Chondrocyte (in vitro differentiated cells): ENCODE measurements around the gene LEFTY2. TPM values are rescaled to one million over a fixed set of nuclear protein-coding genes. Genes with fewer than 3 reads are reported as not detected.
"Not testable (repeated sequence)": the region's sequence is repeated elsewhere in the genome, so short reads cannot be mapped to it uniquely, and the experiment has no call there.

Experiments
- DNase-seq: peaks from one replicate; pipeline ENCODE4 v3.0.0; 2021; ENCODE audit warnings: mixed read lengths, low spot score
- H3K27ac Mint-ChIP-seq: one replicate; pipeline ENCODE4 v1.8.0; 2021; ENCODE audit warnings: mild to moderate bottlenecking, moderate library complexity, mixed read lengths; ENCODE audit not compliant: unreplicated experiment
- H3K27me3 Mint-ChIP-seq: 2 replicates; pipeline ENCODE4 v1.8.0; 2021; ENCODE audit warnings: low read depth, mixed read lengths
- H3K36me3 Mint-ChIP-seq: 2 replicates; pipeline ENCODE4 v1.8.0; 2021; ENCODE audit warnings: low read depth, mixed read lengths
- H3K4me1 Mint-ChIP-seq: 2 replicates; pipeline ENCODE4 v1.8.0; 2021; ENCODE audit warnings: low read depth, mild to moderate bottlenecking, mixed read lengths
- H3K4me3 Mint-ChIP-seq: one replicate; pipeline ENCODE4 v1.8.0; 2021; ENCODE audit warnings: mild to moderate bottlenecking, moderate library complexity, mixed read lengths; ENCODE audit not compliant: unreplicated experiment
- H3K9me3 Mint-ChIP-seq: 2 replicates; pipeline ENCODE4 v1.8.0; 2021; ENCODE audit warnings: low read depth, mixed read lengths
- CTCF ChIP-seq: fragments of 200-600 bp; sonication (generic); IDR thresholded peaks from 2 replicates; pipeline ENCODE4 v1.5.0; 2021; ENCODE audit warnings: antibody characterized with exemption, mild to moderate bottlenecking, moderate library complexity
- total RNA-seq: library from RNA; stranded (reverse); gene quantifications from 3 replicates; pipeline ENCODE4 v1.2.1, GENCODE V29; 2021

The LEFTY2 gene
- total RNA-seq, 1 donor from 2014 or later, result 39.6 TPM

GRCh38 chr1:225937048-225937968, 3.7 kb downstream of the LEFTY2 start:
- Mint-ChIP-seq H3K27me3 (no peaks in the 10 kb centered on the region), H3K4me3 (no peak overlapping the region), H3K9me3 (no peaks in the 10 kb centered on the region), H3K27ac (no peak overlapping the region), H3K4me1 (peaks cover 32% of the 10 kb centered on the region), H3K36me3 (no peaks in the 10 kb centered on the region)
- no peak for DNase-seq
- TF ChIP-seq CTCF, result no peak

- Mint-ChIP-seq H3K4me3 (no peak overlapping the region), H3K4me1 (peaks cover 26% of the 10 kb centered on the region), H3K27ac (no peak overlapping the region), H3K36me3 (no peaks in the 10 kb centered on the region), H3K9me3 (no peaks in the 10 kb centered on the region), H3K27me3 (no peaks in the 10 kb centered on the region)
- DNase-seq, result no peak
- TF ChIP-seq CTCF, result no peak
Measured at GRCh38 chr1:225936523-225936922, 4.5 kb downstream of the LEFTY2 start.

GRCh38 chr1:225936086-225936485, 4.9 kb downstream of the LEFTY2 start:
- H3K27me3 Mint-ChIP-seq, H3K9me3 Mint-ChIP-seq, DNase-seq, H3K27ac Mint-ChIP-seq, H3K36me3 Mint-ChIP-seq, H3K4me3 Mint-ChIP-seq: not testable (repeated sequence)
- peaks cover 22% of the 10 kb centered on the region for H3K4me1 Mint-ChIP-seq

GRCh38 chr1:225934711-225935110, 6.3 kb downstream of the LEFTY2 start:
- Mint-ChIP-seq H3K4me3 (no peak overlapping the region), H3K27me3 (no peaks in the 10 kb centered on the region), H3K36me3 (no peaks in the 10 kb centered on the region), H3K27ac (no peak overlapping the region), H3K9me3 (no peaks in the 10 kb centered on the region), H3K4me1 (peaks cover 13% of the 10 kb centered on the region)
- DNase-seq, result no peak
- no peak for TF ChIP-seq CTCF

- Mint-ChIP-seq H3K27me3 (no peaks in the 10 kb centered on the region), H3K4me1 (peaks cover 13% of the 10 kb centered on the region), H3K27ac (no peak overlapping the region), H3K9me3 (no peaks in the 10 kb centered on the region), H3K36me3 (no peaks in the 10 kb centered on the region), H3K4me3 (no peak overlapping the region)
- no peak for DNase-seq
- no peak for TF ChIP-seq CTCF
Measured at GRCh38 chr1:225933072-225933471, 7.9 kb downstream of the LEFTY2 start.
